B cell (primary cell): ENCODE data around the gene BARX1.

Experiments
- CTCF ChIP-seq: fragments of 200-600 bp; IDR thresholded peaks from one replicate; pipeline ENCODE4 v1.8.0; 2022; ENCODE audit warnings: antibody characterized with exemption, mild to moderate bottlenecking
- EZH2 ChIP-seq: IDR thresholded peaks from 2 replicates; pipeline ENCODE4 v1.6.1; 2012; ENCODE audit warnings: borderline replicate concordance, low read depth, mild to moderate bottlenecking, moderate library complexity, low read length; ENCODE audit not compliant: insufficient read depth, poor library complexity, severe bottlenecking

GRCh38 chr9:93960971-93961841 is 6.1 kb upstream of the BARX1 start:
- TF ChIP-seq CTCF (no peak), EZH2 (no peak)
